Naive B cell (primary cell): ENCODE measurements around the gene CHST15. TPM values are rescaled to one million over a fixed set of nuclear protein-coding genes. Genes with fewer than 3 reads are reported as not detected.

Source experiments
- ATAC-seq, 2 donors: fragments of 150-1000 bp; cut with Tn5 transposase; 2 replicates each; pipeline ENCODE4 v1.10.0; 2021; ENCODE audit warnings: low read depth in 2 of 2, mild to moderate bottlenecking in 2 of 2, moderate library complexity in 2 of 2
- DNase-seq: peaks from one replicate; pipeline ENCODE4 v3.0.0; 2022
- H3K27ac Mint-ChIP-seq, 6 donors: one replicate each; pipeline ENCODE4 v1.8.0; 2020 to 2022; ENCODE audit warnings: mild to moderate bottlenecking in 6 of 6, mixed read lengths in 6 of 6, moderate library complexity in 5 of 6, inconsistent platforms in 2 of 6
- H3K27me3 Mint-ChIP-seq, 3 donors: one replicate each; pipeline ENCODE4 v1.8.0; 2021 to 2022; ENCODE audit warnings: mixed read lengths in 3 of 3, mild to moderate bottlenecking in 1 of 3
- H3K36me3 Mint-ChIP-seq, 2 donors: one replicate each; pipeline ENCODE4 v1.8.0; 2020 to 2022; ENCODE audit warnings: mixed read lengths in 2 of 2, inconsistent platforms in 1 of 2, mild to moderate bottlenecking in 1 of 2
- H3K4me1 Mint-ChIP-seq, 3 donors: one replicate each; pipeline ENCODE4 v1.8.0; 2020 to 2022; ENCODE audit warnings: mixed read lengths in 3 of 3, inconsistent platforms in 1 of 3, mild to moderate bottlenecking in 1 of 3, moderate library complexity in 1 of 3
- H3K4me3 Mint-ChIP-seq, 8 donors: one replicate each; pipeline ENCODE4 v1.8.0; 2020 to 2022; ENCODE audit warnings: mild to moderate bottlenecking in 8 of 8, mixed read lengths in 8 of 8, moderate library complexity in 8 of 8, inconsistent platforms in 2 of 8
- H3K9me3 Mint-ChIP-seq, 7 donors: one replicate each; pipeline ENCODE4 v1.8.0; 2020 to 2022; ENCODE audit warnings: mixed read lengths in 7 of 7, mild to moderate bottlenecking in 5 of 7, inconsistent platforms in 2 of 7, moderate library complexity in 1 of 7
- polyA plus RNA-seq, 6 donors: library from polyadenylated mRNA; unstranded; fragments of 300-500 nt; fragmentation: Illumina TruSeq; gene quantifications; one replicate each; pipeline ENCODE4 v1.2.3, GENCODE V29; 2021; ENCODE audit warnings: low read depth in 6 of 6

Gene CHST15
- polyA plus RNA-seq, 6 donors from 2014 or later = 13.4 to 19.5 (median 17.0) TPM

- ATAC-seq (no peak), DNase-seq (no peak)
- H3K27me3 Mint-ChIP-seq = no peaks in the 10 kb centered on the region
- H3K4me3 Mint-ChIP-seq = no peak overlapping the region
- no peaks in the 10 kb centered on the region for H3K36me3 Mint-ChIP-seq
- no peaks in the 10 kb centered on the region for H3K9me3 Mint-ChIP-seq
- H3K4me1 Mint-ChIP-seq = peaks cover 0 to 8% (median 3%) of the 10 kb centered on the region in 3 donors
- peak overlapping the region in 1 of 6 donors; percentile 60 for H3K27ac Mint-ChIP-seq
These were observed 35.4 kb upstream of the CHST15 start for GRCh38 chr10:124128811-124129145.

GRCh38 chr10:124127965-124128810 is 34.8 kb upstream of the CHST15 start:
- DNase-seq (no peak), ATAC-seq (no peak)
- H3K36me3 Mint-ChIP-seq = no peaks in the 10 kb centered on the region
- no peak overlapping the region for H3K4me3 Mint-ChIP-seq
- no peaks in the 10 kb centered on the region for H3K27me3 Mint-ChIP-seq
- H3K27ac Mint-ChIP-seq = peak overlapping the region in 2 of 6 donors; percentile 58 to 60
- no peaks in the 10 kb centered on the region for H3K9me3 Mint-ChIP-seq
- H3K4me1 Mint-ChIP-seq = peaks cover 0 to 10% (median 9%) of the 10 kb centered on the region in 3 donors

- Mint-ChIP-seq H3K4me3 (no peak overlapping the region), H3K27ac (peak overlapping the region in 1 of 6 donors; percentile 58)
These were observed 34.2 kb upstream of the CHST15 start for GRCh38 chr10:124127563-124127962.

GRCh38 chr10:124126983-124127385 is 33.6 kb upstream of the CHST15 start:
- Mint-ChIP-seq H3K36me3 (no peaks in the 10 kb centered on the region), H3K9me3 (no peaks in the 10 kb centered on the region), H3K4me3 (no peak overlapping the region), H3K27ac (peak overlapping the region in 2 of 6 donors; percentile 58 to 78), H3K27me3 (no peaks in the 10 kb centered on the region), H3K4me1 (peaks cover 0 to 18% (median 11%) of the 10 kb centered on the region in 3 donors)
- ATAC-seq = no peak
- no peak for DNase-seq

More at GRCh38 chr10:124127563-124127962, 34.2 kb upstream of the CHST15 start:
- Mint-ChIP-seq H3K4me1 (peaks cover 0 to 15% (median 10%) of the 10 kb centered on the region in 3 donors), H3K36me3 (no peaks in the 10 kb centered on the region), H3K27me3 (no peaks in the 10 kb centered on the region), H3K9me3 (no peaks in the 10 kb centered on the region)
- ATAC-seq (no peak), DNase-seq (no peak)

- ATAC-seq (no peak), DNase-seq (no peak)
- no peaks in the 10 kb centered on the region for H3K27me3 Mint-ChIP-seq
- no peak overlapping the region for H3K4me3 Mint-ChIP-seq
- peak overlapping the region in 1 of 6 donors; percentile 58 for H3K27ac Mint-ChIP-seq
- H3K36me3 Mint-ChIP-seq = no peaks in the 10 kb centered on the region
- no peaks in the 10 kb centered on the region for H3K9me3 Mint-ChIP-seq
- H3K4me1 Mint-ChIP-seq = peaks cover 0 to 22% (median 16%) of the 10 kb centered on the region in 3 donors
These were observed 33.0 kb upstream of the CHST15 start for GRCh38 chr10:124126145-124126982.

GRCh38 chr10:124125305-124126116 is 32.1 kb upstream of the CHST15 start:
- no peak overlapping the region for H3K4me3 Mint-ChIP-seq
- ATAC-seq (no peak), DNase-seq (peak; percentile 39)
- H3K4me1 Mint-ChIP-seq = peaks cover 0 to 22% (median 14%) of the 10 kb centered on the region in 3 donors
- H3K27ac Mint-ChIP-seq = no peak overlapping the region
- H3K36me3 Mint-ChIP-seq = no peaks in the 10 kb centered on the region
- no peaks in the 10 kb centered on the region for H3K27me3 Mint-ChIP-seq
- no peaks in the 10 kb centered on the region for H3K9me3 Mint-ChIP-seq

- Mint-ChIP-seq H3K36me3 (no peaks in the 10 kb centered on the region), H3K4me3 (no peak overlapping the region), H3K27ac (no peak overlapping the region), H3K9me3 (no peaks in the 10 kb centered on the region), H3K4me1 (peaks cover 0 to 22% (median 14%) of the 10 kb centered on the region in 3 donors), H3K27me3 (no peaks in the 10 kb centered on the region)
- DNase-seq (no peak), ATAC-seq (no peak)
These were observed 31.4 kb upstream of the CHST15 start for GRCh38 chr10:124124769-124125161.

- H3K9me3 Mint-ChIP-seq = no peaks in the 10 kb centered on the region
- ATAC-seq (peak; percentile 87 to 91), DNase-seq (peak; percentile 86)
- H3K36me3 Mint-ChIP-seq = no peaks in the 10 kb centered on the region
- no peaks in the 10 kb centered on the region for H3K27me3 Mint-ChIP-seq
- peak overlapping the region in 5 of 8 donors; percentile 2 to 73 (median 16) for H3K4me3 Mint-ChIP-seq
- H3K4me1 Mint-ChIP-seq = peaks cover 0 to 22% (median 14%) of the 10 kb centered on the region in 3 donors
- no peak overlapping the region for H3K27ac Mint-ChIP-seq
These were observed 30.8 kb upstream of the CHST15 start for GRCh38 chr10:124124123-124124768.

GRCh38 chr10:124123156-124123555 is 29.8 kb upstream of the CHST15 start:
- ATAC-seq (no peak), DNase-seq (peak; percentile 49)
- Mint-ChIP-seq H3K27ac (no peak overlapping the region), H3K4me1 (peaks cover 9 to 22% (median 18%) of the 10 kb centered on the region in 3 donors), H3K4me3 (peak overlapping the region in 4 of 8 donors; percentile 52 to 78 (median 65)), H3K36me3 (no peaks in the 10 kb centered on the region), H3K27me3 (no peaks in the 10 kb centered on the region), H3K9me3 (no peaks in the 10 kb centered on the region)

GRCh38 chr10:124122211-124122610 is 28.8 kb upstream of the CHST15 start:
- peak overlapping the region in 2 of 6 donors; percentile 88 to 92 for H3K27ac Mint-ChIP-seq
- peaks cover 18 to 26% (median 24%) of the 10 kb centered on the region in 3 donors for H3K4me1 Mint-ChIP-seq
- H3K4me3 Mint-ChIP-seq = peak overlapping the region in 1 of 8 donors; percentile 16
- no peaks in the 10 kb centered on the region for H3K27me3 Mint-ChIP-seq
- ATAC-seq (no peak), DNase-seq (no peak)
- H3K9me3 Mint-ChIP-seq = no peaks in the 10 kb centered on the region
- H3K36me3 Mint-ChIP-seq = no peaks in the 10 kb centered on the region

GRCh38 chr10:124120410-124121061 is 27.1 kb upstream of the CHST15 start:
- Mint-ChIP-seq H3K4me3 (no peak overlapping the region), H3K27me3 (no peaks in the 10 kb centered on the region), H3K27ac (no peak overlapping the region), H3K4me1 (peaks cover 31 to 39% (median 31%) of the 10 kb centered on the region in 3 donors), H3K9me3 (no peaks in the 10 kb centered on the region), H3K36me3 (no peaks in the 10 kb centered on the region)
- ATAC-seq (no peak), DNase-seq (no peak)

- DNase-seq = peak; percentile 57
- Mint-ChIP-seq H3K9me3 (no peaks in the 10 kb centered on the region), H3K4me3 (no peak overlapping the region), H3K27me3 (no peaks in the 10 kb centered on the region), H3K27ac (peak overlapping the region in 1 of 6 donors; percentile 70), H3K4me1 (peaks cover 31 to 39% (median 31%) of the 10 kb centered on the region in 3 donors), H3K36me3 (no peaks in the 10 kb centered on the region)
- peak; percentile 26 to 53 for ATAC-seq
These were observed 26.5 kb upstream of the CHST15 start for GRCh38 chr10:124119946-124120345.
